Effector memory CD8-positive, alpha-beta T cell (primary cell): ENCODE results near the gene RALGAPA2.
"Not testable (repeated sequence)": the region's sequence is repeated elsewhere in the genome, so short reads cannot be mapped to it uniquely, and the experiment has no call there.

Experiments
- ATAC-seq: fragments of 150-1000 bp; cut with Tn5 transposase; replicated peaks from 2 replicates; pipeline ENCODE4 v1.10.0; 2021; ENCODE audit warnings: mild to moderate bottlenecking, moderate library complexity
- DNase-seq, 3 experiments: peaks; one replicate each; pipeline ENCODE4 v3.0.0; 2021
- H3K27ac Mint-ChIP-seq, 2 donors: one replicate each; pipeline ENCODE4 v1.8.0; 2022; ENCODE audit warnings: mild to moderate bottlenecking in 2 of 2, mixed read lengths in 2 of 2, moderate library complexity in 2 of 2
- H3K27me3 Mint-ChIP-seq, 2 donors: one replicate each; pipeline ENCODE4 v1.8.0; 2022; ENCODE audit warnings: mixed read lengths in 2 of 2
- H3K36me3 Mint-ChIP-seq: one replicate; pipeline ENCODE4 v1.8.0; 2022; ENCODE audit warnings: mild to moderate bottlenecking, moderate library complexity, mixed read lengths; ENCODE audit not compliant: insufficient read depth
- H3K4me1 Mint-ChIP-seq, 2 donors: one replicate each; pipeline ENCODE4 v1.8.0; 2022; ENCODE audit warnings: low read depth in 2 of 2, mixed read lengths in 2 of 2
- H3K4me3 Mint-ChIP-seq, 2 donors: one replicate each; pipeline ENCODE4 v1.8.0; 2022; ENCODE audit warnings: mild to moderate bottlenecking in 2 of 2, mixed read lengths in 2 of 2, moderate library complexity in 2 of 2
- H3K9me3 Mint-ChIP-seq, 2 donors: one replicate each; pipeline ENCODE4 v1.8.0; 2022; ENCODE audit warnings: mixed read lengths in 2 of 2

Gene RALGAPA2

DNA sequence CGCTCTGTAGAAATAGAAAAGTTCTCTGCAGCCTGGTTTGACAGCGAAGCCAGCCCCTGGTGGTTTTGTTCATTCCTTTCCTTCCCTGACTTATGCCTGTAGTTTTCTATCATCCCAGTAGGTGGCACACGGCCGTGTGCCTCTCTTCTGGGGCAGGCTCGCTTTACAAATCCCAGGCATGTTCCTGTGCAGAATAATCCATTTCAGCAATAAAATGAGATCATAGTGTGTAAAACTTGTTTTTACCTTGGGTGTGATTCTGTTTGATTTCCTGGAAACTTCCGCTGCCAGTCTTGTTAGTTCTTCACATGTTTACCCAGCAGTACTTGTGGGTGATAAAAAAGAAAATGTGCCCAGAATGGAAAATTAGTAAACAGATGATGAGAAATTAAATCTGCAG is 352.0 kb downstream of the RALGAPA2 start:
- peak; percentile 74 for ATAC-seq
- H3K27ac Mint-ChIP-seq: no peak overlapping the region
- peak overlapping the region; percentile 76 to 80 for H3K4me3 Mint-ChIP-seq
- peaks cover 3% of the 10 kb centered on the region for H3K36me3 Mint-ChIP-seq
- H3K9me3 Mint-ChIP-seq: no peaks in the 10 kb centered on the region
- no peak for DNase-seq
- peaks cover 21 to 34% of the 10 kb centered on the region in 2 donors for H3K4me1 Mint-ChIP-seq
- peaks cover 49 to 62% of the 10 kb centered on the region in 2 donors for H3K27me3 Mint-ChIP-seq

DNA sequence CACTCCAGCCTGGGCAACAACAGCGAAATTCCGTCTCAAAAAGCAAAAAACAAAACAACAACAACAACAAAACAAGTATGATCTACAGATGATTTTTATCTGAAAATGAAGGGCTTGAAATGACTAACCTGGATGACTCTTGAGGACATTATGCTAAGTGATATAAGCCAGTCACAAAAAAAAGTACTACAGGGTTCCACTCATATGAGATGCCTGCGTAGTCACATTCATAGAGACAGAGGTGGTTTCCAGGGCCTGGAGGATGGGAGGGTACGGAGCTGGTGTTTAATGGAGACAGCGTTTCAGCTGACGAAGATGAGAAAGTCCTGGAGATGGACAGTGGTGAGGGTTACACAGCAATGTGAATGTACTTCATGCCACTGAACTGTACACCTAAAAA is 352.8 kb downstream of the RALGAPA2 start:
- DNase-seq (no peak), ATAC-seq (no peak)
- H3K27ac Mint-ChIP-seq: peak overlapping the region in 1 of 2 donors; percentile 65
- peaks cover 41 to 57% of the 10 kb centered on the region in 2 donors for H3K27me3 Mint-ChIP-seq
- peaks cover 21 to 32% of the 10 kb centered on the region in 2 donors for H3K4me1 Mint-ChIP-seq
- H3K9me3 Mint-ChIP-seq: no peaks in the 10 kb centered on the region
- H3K36me3 Mint-ChIP-seq: no peaks in the 10 kb centered on the region
- H3K4me3 Mint-ChIP-seq: peak overlapping the region; percentile 44 to 76

DNA sequence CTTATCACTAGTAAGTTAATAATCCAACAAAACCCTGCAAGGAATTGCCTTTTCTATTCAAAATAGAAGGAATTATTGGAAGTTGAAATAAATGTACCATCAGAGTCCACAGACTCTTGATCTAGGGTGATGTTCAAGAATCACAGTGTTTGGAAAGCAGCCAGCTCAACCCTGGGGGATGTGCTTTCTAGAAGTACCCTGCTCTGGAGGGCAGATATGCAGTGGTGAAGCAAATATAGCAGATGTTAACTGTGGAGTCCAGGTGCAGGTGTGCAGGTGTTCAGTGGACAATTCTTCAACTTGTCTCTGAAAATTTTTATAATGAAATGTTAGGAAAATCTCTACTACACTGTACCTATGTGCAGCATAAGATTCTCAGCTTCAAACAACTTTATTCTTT is 353.6 kb downstream of the RALGAPA2 start:
- H3K36me3 Mint-ChIP-seq: no peaks in the 10 kb centered on the region
- DNase-seq (no peak), ATAC-seq (no peak)
- peaks cover 37 to 55% of the 10 kb centered on the region in 2 donors for H3K27me3 Mint-ChIP-seq
- H3K9me3 Mint-ChIP-seq: peaks cover 0 to 2% of the 10 kb centered on the region in 2 donors
- no peak overlapping the region for H3K4me3 Mint-ChIP-seq
- H3K4me1 Mint-ChIP-seq: peaks cover 17 to 29% of the 10 kb centered on the region in 2 donors
- no peak overlapping the region for H3K27ac Mint-ChIP-seq

DNA sequence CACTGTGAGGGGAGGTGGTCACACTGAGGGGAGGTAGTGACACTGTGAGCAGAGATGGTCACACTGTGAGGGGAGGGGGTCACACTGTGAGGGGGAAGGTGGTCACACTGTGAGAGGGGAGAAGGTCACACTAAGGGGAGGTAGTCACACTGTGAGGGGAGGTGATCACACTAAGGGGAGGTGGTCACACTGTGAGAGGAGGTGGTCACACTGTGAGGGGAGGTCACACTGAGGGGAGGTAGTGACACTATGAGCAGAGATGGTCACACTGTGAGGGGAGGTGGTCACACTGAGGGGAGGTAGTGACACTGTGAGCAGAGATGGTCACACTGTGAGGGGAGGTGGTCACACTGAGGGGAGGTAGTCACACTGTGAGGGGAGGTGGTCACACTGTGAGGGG is 356.9 kb downstream of the RALGAPA2 start:
- not testable (repeated sequence) for H3K4me3 Mint-ChIP-seq, H3K36me3 Mint-ChIP-seq, H3K27ac Mint-ChIP-seq, ATAC-seq, H3K9me3 Mint-ChIP-seq, DNase-seq
- peaks cover 7 to 11% of the 10 kb centered on the region in 2 donors for H3K4me1 Mint-ChIP-seq
- peaks cover 29 to 47% of the 10 kb centered on the region in 2 donors for H3K27me3 Mint-ChIP-seq

DNA sequence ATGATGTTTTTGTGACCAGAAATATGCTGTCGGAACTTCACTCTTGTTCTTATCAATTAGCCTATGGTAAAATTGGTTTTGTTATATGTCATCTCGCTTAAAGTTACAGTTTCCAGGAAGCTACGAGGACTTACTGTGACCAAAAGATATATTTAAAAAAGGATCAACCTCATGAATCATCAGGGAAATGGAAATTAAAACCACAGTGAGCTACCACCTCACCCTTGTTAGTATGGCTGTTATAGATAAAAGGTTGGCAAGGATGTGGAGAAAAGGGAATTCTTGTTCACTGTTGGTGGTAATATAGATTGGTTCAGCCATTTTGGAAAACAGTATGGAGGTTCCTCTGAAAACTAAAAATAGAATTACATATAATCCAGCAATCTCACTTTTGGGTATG is 358.9 kb downstream of the RALGAPA2 start:
- H3K4me1 Mint-ChIP-seq: no peaks in the 10 kb centered on the region
- H3K27ac Mint-ChIP-seq: peak overlapping the region; percentile 71 to 75
- H3K4me3 Mint-ChIP-seq: no peak overlapping the region
- no peaks in the 10 kb centered on the region for H3K36me3 Mint-ChIP-seq
- no peak for DNase-seq
- H3K9me3 Mint-ChIP-seq: peaks cover 0 to 2% of the 10 kb centered on the region in 2 donors
- H3K27me3 Mint-ChIP-seq: peaks cover 37 to 53% of the 10 kb centered on the region in 2 donors
- ATAC-seq: no peak

DNA sequence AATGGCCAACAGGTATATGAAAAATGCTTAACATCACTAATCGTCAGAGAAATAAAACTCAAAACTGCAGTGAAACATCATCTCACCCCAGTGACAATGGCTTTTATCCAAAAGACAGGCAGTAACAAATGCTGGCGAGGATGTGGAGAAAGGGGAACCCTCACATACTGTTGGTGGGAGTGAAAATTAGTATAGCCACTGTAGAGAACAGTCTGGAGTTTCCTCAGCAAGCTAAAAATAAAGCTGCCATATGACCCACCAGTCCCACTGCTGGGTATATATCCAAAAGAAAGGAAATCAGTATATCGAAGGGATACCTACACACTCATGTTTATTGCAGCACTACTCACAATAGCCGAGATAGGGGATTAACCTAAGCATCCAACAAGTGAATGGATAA is 368.0 kb downstream of the RALGAPA2 start:
- no peaks in the 10 kb centered on the region for H3K9me3 Mint-ChIP-seq
- no peak overlapping the region for H3K27ac Mint-ChIP-seq
- H3K36me3 Mint-ChIP-seq: no peaks in the 10 kb centered on the region
- H3K4me1 Mint-ChIP-seq: no peaks in the 10 kb centered on the region
- H3K27me3 Mint-ChIP-seq: peaks cover 35 to 36% of the 10 kb centered on the region in 2 donors
- no peak overlapping the region for H3K4me3 Mint-ChIP-seq
- ATAC-seq (no peak), DNase-seq (no peak)

DNA sequence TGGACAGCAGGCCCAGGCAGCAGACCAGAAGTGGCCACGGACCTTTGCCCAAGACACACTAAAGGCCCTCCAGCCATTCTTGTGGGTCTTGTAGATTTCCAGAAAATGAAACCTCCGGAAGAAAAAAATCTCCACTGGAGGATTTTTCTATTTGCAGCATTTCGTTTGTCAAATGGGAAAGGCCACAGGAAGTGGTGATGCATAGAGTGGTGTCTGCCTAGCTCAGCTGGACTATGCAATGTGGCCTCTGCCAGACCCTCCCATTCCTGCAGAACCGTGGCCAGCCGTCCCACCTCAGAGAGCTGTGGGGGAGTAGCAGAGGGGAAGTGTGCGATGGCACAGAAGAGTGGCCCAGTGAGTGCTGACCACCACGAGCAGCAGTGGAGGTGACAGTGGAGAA is 368.5 kb downstream of the RALGAPA2 start:
- H3K27ac Mint-ChIP-seq: no peak overlapping the region
- no peaks in the 10 kb centered on the region for H3K36me3 Mint-ChIP-seq
- DNase-seq (no peak), ATAC-seq (no peak)
- no peaks in the 10 kb centered on the region for H3K9me3 Mint-ChIP-seq
- no peak overlapping the region for H3K4me3 Mint-ChIP-seq
- peaks cover 30% of the 10 kb centered on the region in 2 donors for H3K27me3 Mint-ChIP-seq
- H3K4me1 Mint-ChIP-seq: no peaks in the 10 kb centered on the region
